ENCODE results near the gene LHFPL4.

Gene LHFPL4

GRCh38 chr3:9542182-9542581 lies 11.4 kb downstream of the LHFPL4 start:
- H3K4me3 ChIP-seq (replicated peaks in 1 of 2; ENCODE audit: low read depth in 2 of 2, low read length in 2 of 2): no peak overlapping the region
- DNase-seq (ENCODE audit: low read depth in 2 of 2): no peak
- TF ChIP-seq CTCF (IDR thresholded peaks at IDR 0.05; ENCODE audit: low read depth, low read length): no peak

- no peak overlapping the region for H3K4me3 ChIP-seq (replicated peaks in 1 of 2; ENCODE audit: low read depth in 2 of 2, low read length in 2 of 2)
- DNase-seq (ENCODE audit: low read depth in 2 of 2): no peak
- TF ChIP-seq CTCF (IDR thresholded peaks at IDR 0.05; ENCODE audit: low read depth, low read length): no peak
These were observed 17.4 kb downstream of the LHFPL4 start for GRCh38 chr3:9536212-9536611.

GRCh38 chr3:9534429-9534828 lies 19.2 kb downstream of the LHFPL4 start:
- no peak overlapping the region for H3K4me3 ChIP-seq (replicated peaks in 1 of 2; ENCODE audit: low read depth in 2 of 2, low read length in 2 of 2)
- TF ChIP-seq CTCF (IDR thresholded peaks at IDR 0.05; ENCODE audit: low read depth, low read length): no peak
- no peak for DNase-seq (ENCODE audit: low read depth in 2 of 2)

GRCh38 chr3:9525078-9525477 lies 28.5 kb downstream of the LHFPL4 start:
- H3K4me3 ChIP-seq (replicated peaks in 1 of 2; ENCODE audit: low read depth in 2 of 2, low read length in 2 of 2): no peak overlapping the region
- DNase-seq (ENCODE audit: low read depth in 2 of 2): no peak
- no peak for TF ChIP-seq CTCF (IDR thresholded peaks at IDR 0.05; ENCODE audit: low read depth, low read length)

- TF ChIP-seq CTCF (IDR thresholded peaks at IDR 0.05; ENCODE audit: low read depth, low read length): no peak
- DNase-seq (ENCODE audit: low read depth in 2 of 2): no peak
- no peak overlapping the region for H3K4me3 ChIP-seq (replicated peaks in 1 of 2; ENCODE audit: low read depth in 2 of 2, low read length in 2 of 2)
These were observed 38.7 kb downstream of the LHFPL4 start for GRCh38 chr3:9514956-9515355.

GRCh38 chr3:9514306-9514705 lies 39.3 kb downstream of the LHFPL4 start:
- no peak for DNase-seq (ENCODE audit: low read depth in 2 of 2)
- no peak overlapping the region for H3K4me3 ChIP-seq (replicated peaks in 1 of 2; ENCODE audit: low read depth in 2 of 2, low read length in 2 of 2)
- TF ChIP-seq CTCF (IDR thresholded peaks at IDR 0.05; ENCODE audit: low read depth, low read length): no peak

GRCh38 chr3:9512456-9513045 lies 41.1 kb downstream of the LHFPL4 start:
- H3K4me3 ChIP-seq (replicated peaks in 1 of 2; ENCODE audit: low read depth in 2 of 2, low read length in 2 of 2): no peak overlapping the region
- no peak for DNase-seq (ENCODE audit: low read depth in 2 of 2)
- TF ChIP-seq CTCF (IDR thresholded peaks at IDR 0.05; ENCODE audit: low read depth, low read length): no peak

All from cardiac fibroblast (primary cell).